Mesenchymal stem cell (in vitro differentiated cells and primary cell): Measurements from ENCODE around the gene FSD1L.
A peak's percentile ranks its signal among the peaks of the same experiment; 100 is the strongest.

Source experiments
- DNase-seq: peaks from one replicate; pipeline ENCODE4 v3.0.0-alpha.2; 2013
- H2AFZ ChIP-seq: one replicate; pipeline ENCODE4 v1.6.1; 2013; ENCODE audit warnings: low read depth, mild to moderate bottlenecking, control low read depth, inconsistent platforms, low read length, moderate library complexity
- H2AK5ac ChIP-seq: 2 replicates; pipeline ENCODE4 v1.6.1; 2013; ENCODE audit warnings: low read length, moderate library complexity, mild to moderate bottlenecking, inconsistent platforms; ENCODE audit not compliant: severe bottlenecking
- H2BK120ac ChIP-seq: one replicate; pipeline ENCODE4 v1.6.1; 2013; ENCODE audit warnings: low read depth, mild to moderate bottlenecking, inconsistent platforms, low read length, moderate library complexity
- H2BK12ac ChIP-seq, 2 experiments: one replicate each; pipeline ENCODE4 v1.6.1; 2013; ENCODE audit warnings: inconsistent platforms in 2 of 2, low read length in 2 of 2, mild to moderate bottlenecking in 2 of 2, moderate library complexity in 2 of 2, control low read depth in 1 of 2
- H2BK15ac ChIP-seq: one replicate; pipeline ENCODE4 v1.6.1; 2013; ENCODE audit warnings: mild to moderate bottlenecking, low read depth, inconsistent platforms; ENCODE audit not compliant: poor library complexity, severe bottlenecking
- H2BK5ac ChIP-seq: 2 replicates; pipeline ENCODE4 v1.6.1; 2013; ENCODE audit warnings: low read depth, mild to moderate bottlenecking, low read length, control low read depth, inconsistent platforms; ENCODE audit not compliant: poor library complexity, severe bottlenecking
- H3K14ac ChIP-seq, 2 experiments: one replicate each; pipeline ENCODE4 v1.6.1; 2013; ENCODE audit warnings: inconsistent platforms in 2 of 2, low read length in 2 of 2, control low read depth in 1 of 2, mild to moderate bottlenecking in 1 of 2, moderate library complexity in 1 of 2
- H3K18ac ChIP-seq, 2 experiments: one replicate each; pipeline ENCODE4 v1.6.1; 2013; ENCODE audit warnings: inconsistent platforms in 2 of 2, low read length in 2 of 2, control low read depth in 1 of 2, low read depth in 1 of 2, mild to moderate bottlenecking in 1 of 2
- H3K23ac ChIP-seq, 2 experiments: one replicate each; pipeline ENCODE4 v1.6.1; 2013; ENCODE audit warnings: inconsistent platforms in 2 of 2, low read length in 2 of 2, mild to moderate bottlenecking in 2 of 2, moderate library complexity in 2 of 2, control low read depth in 1 of 2
- H3K27ac ChIP-seq: 2 replicates; pipeline ENCODE4 v1.5.1; 2013; ENCODE audit warnings: mild to moderate bottlenecking, moderate library complexity, low read length, control low read depth, inconsistent platforms; ENCODE audit not compliant: poor library complexity, severe bottlenecking
- H3K27me3 ChIP-seq, 2 experiments: 2 replicates each; pipeline versions ENCODE4 v1.6.1 to v1.7.0; 2013; ENCODE audit warnings: low read length in 2 of 2, mild to moderate bottlenecking in 2 of 2, moderate library complexity in 2 of 2, control low read depth in 1 of 2, inconsistent platforms in 1 of 2; ENCODE audit not compliant: control insufficient read depth in 1 of 2, insufficient read depth in 1 of 2
- H3K36me3 ChIP-seq, 2 experiments: 2 replicates each; pipeline versions ENCODE4 v1.6.1 to v1.7.0; 2013; ENCODE audit warnings: low read length in 2 of 2, control low read depth in 1 of 2, inconsistent platforms in 1 of 2, low read depth in 1 of 2, mild to moderate bottlenecking in 1 of 2; ENCODE audit not compliant: insufficient read depth in 2 of 2, control insufficient read depth in 1 of 2
- H3K4ac ChIP-seq, 2 experiments: one replicate each; pipeline ENCODE4 v1.6.1; 2013; ENCODE audit warnings: inconsistent platforms in 2 of 2, low read length in 2 of 2, mild to moderate bottlenecking in 2 of 2, moderate library complexity in 2 of 2, control low read depth in 1 of 2, low read depth in 1 of 2
- H3K4me1 ChIP-seq: 2 replicates; pipeline ENCODE4 v1.6.1; 2013; ENCODE audit warnings: low read depth, low read length, control low read depth; ENCODE audit not compliant: control insufficient read depth, insufficient read depth
- H3K4me2 ChIP-seq: 2 replicates; pipeline ENCODE4 v1.6.1; 2013; ENCODE audit warnings: low read length, mild to moderate bottlenecking, inconsistent platforms; ENCODE audit not compliant: poor library complexity, severe bottlenecking
- H3K4me3 ChIP-seq, 2 experiments: 2 replicates each; pipeline versions ENCODE4 v1.5.1 to v1.7.0; 2013; ENCODE audit warnings: low read length in 2 of 2, mild to moderate bottlenecking in 2 of 2, control low read depth in 1 of 2, low read depth in 1 of 2; ENCODE audit not compliant: insufficient read depth in 1 of 2
- H3K79me1 ChIP-seq: replicated peaks from 2 replicates; pipeline ENCODE4 v1.6.1; 2013; ENCODE audit warnings: mild to moderate bottlenecking, control low read depth, low read length, inconsistent platforms; ENCODE audit not compliant: poor library complexity, severe bottlenecking
- H3K9ac ChIP-seq: 2 replicates; pipeline ENCODE4 v1.7.0; 2013; ENCODE audit warnings: mild to moderate bottlenecking, low read length, moderate library complexity
- H3K9me3 ChIP-seq: 2 replicates; pipeline ENCODE4 v1.7.0; 2013; ENCODE audit warnings: mild to moderate bottlenecking, low read length; ENCODE audit not compliant: control insufficient read depth
- H4K8ac ChIP-seq: one replicate; pipeline ENCODE4 v1.6.1; 2013; ENCODE audit warnings: inconsistent platforms, mild to moderate bottlenecking, low read length, moderate library complexity
- H4K91ac ChIP-seq: one replicate; pipeline ENCODE4 v1.6.1; 2013; ENCODE audit warnings: mild to moderate bottlenecking, low read length, inconsistent platforms
- WGBS: methylation state at CpG from one replicate; pipeline ENCODE4 v1.1.7; 2013; ENCODE audit warnings: mixed read lengths; 5-methylcytosine and 5-hydroxymethylcytosine counted together

The FSD1L gene

GRCh38 chr9:105431424-105432246 lies 16.2 kb upstream of the FSD1L start:
- Histone ChIP-seq H3K4me1 (no peaks in the 10 kb centered on the region), H3K9ac (no peak overlapping the region), H3K4me3 (no peak overlapping the region), H2BK5ac (no peak overlapping the region), H3K27ac (no peak overlapping the region), H3K79me1 (no peaks in the 10 kb centered on the region), H2BK120ac (peak overlapping the region; percentile 24), H2BK12ac (no peak overlapping the region), H3K27me3 (no peaks in the 10 kb centered on the region), H2AFZ (no peak overlapping the region), H2AK5ac (no peak overlapping the region), H3K4me2 (no peak overlapping the region), H4K91ac (no peak overlapping the region), H3K36me3 (no peaks in the 10 kb centered on the region), H3K14ac (no peak overlapping the region), H3K18ac (no peak overlapping the region), H3K23ac (no peak overlapping the region), H3K9me3 (no peaks in the 10 kb centered on the region), H4K8ac (no peak overlapping the region), H2BK15ac (no peak overlapping the region), H3K4ac (no peak overlapping the region)
- WGBS: 93% methylated on average over 8 of the region's 9 CpGs
- DNase-seq: no peak

GRCh38 chr9:105432247-105432842 lies 15.5 kb upstream of the FSD1L start:
- H3K79me1 ChIP-seq: no peaks in the 10 kb centered on the region
- no peak overlapping the region for H3K9ac ChIP-seq
- no peaks in the 10 kb centered on the region for H3K4me1 ChIP-seq
- no peaks in the 10 kb centered on the region for H3K9me3 ChIP-seq
- no peak for DNase-seq
- H3K36me3 ChIP-seq: no peaks in the 10 kb centered on the region
- no peak overlapping the region for H3K18ac ChIP-seq
- no peak overlapping the region for H2AFZ ChIP-seq
- no peak overlapping the region for H2BK15ac ChIP-seq
- H3K4me2 ChIP-seq: no peak overlapping the region
- no peak overlapping the region for H4K91ac ChIP-seq
- H4K8ac ChIP-seq: no peak overlapping the region
- H2BK12ac ChIP-seq: no peak overlapping the region
- no peak overlapping the region for H3K23ac ChIP-seq
- peak overlapping the region; percentile 24 for H2BK120ac ChIP-seq
- WGBS: 90% methylated on average over 2 of the region's 2 CpGs
- H3K27ac ChIP-seq: no peak overlapping the region
- no peaks in the 10 kb centered on the region for H3K27me3 ChIP-seq
- no peak overlapping the region for H3K14ac ChIP-seq
- no peak overlapping the region for H2AK5ac ChIP-seq
- H3K4me3 ChIP-seq: no peak overlapping the region
- H2BK5ac ChIP-seq: no peak overlapping the region
- no peak overlapping the region for H3K4ac ChIP-seq

- no peaks in the 10 kb centered on the region for H3K4me1 ChIP-seq
- H3K27me3 ChIP-seq: no peaks in the 10 kb centered on the region
- no peak overlapping the region for H2BK5ac ChIP-seq
- no peak overlapping the region for H2BK120ac ChIP-seq
- no peak overlapping the region for H3K4ac ChIP-seq
- no peak overlapping the region for H2BK15ac ChIP-seq
- H3K79me1 ChIP-seq: no peaks in the 10 kb centered on the region
- no peak overlapping the region for H4K8ac ChIP-seq
- no peaks in the 10 kb centered on the region for H3K9me3 ChIP-seq
- WGBS: 85% methylated on average over 3 of the region's 3 CpGs
- no peak overlapping the region for H4K91ac ChIP-seq
- H3K36me3 ChIP-seq: no peaks in the 10 kb centered on the region
- H2AK5ac ChIP-seq: no peak overlapping the region
- no peak overlapping the region for H2BK12ac ChIP-seq
- no peak overlapping the region for H2AFZ ChIP-seq
- H3K27ac ChIP-seq: no peak overlapping the region
- H3K4me3 ChIP-seq: no peak overlapping the region
- no peak overlapping the region for H3K23ac ChIP-seq
- DNase-seq: no peak
- no peak overlapping the region for H3K4me2 ChIP-seq
- no peak overlapping the region for H3K9ac ChIP-seq
- no peak overlapping the region for H3K14ac ChIP-seq
- H3K18ac ChIP-seq: no peak overlapping the region
Measured at GRCh38 chr9:105435453-105435852, 12.4 kb upstream of the FSD1L start.

DNA sequence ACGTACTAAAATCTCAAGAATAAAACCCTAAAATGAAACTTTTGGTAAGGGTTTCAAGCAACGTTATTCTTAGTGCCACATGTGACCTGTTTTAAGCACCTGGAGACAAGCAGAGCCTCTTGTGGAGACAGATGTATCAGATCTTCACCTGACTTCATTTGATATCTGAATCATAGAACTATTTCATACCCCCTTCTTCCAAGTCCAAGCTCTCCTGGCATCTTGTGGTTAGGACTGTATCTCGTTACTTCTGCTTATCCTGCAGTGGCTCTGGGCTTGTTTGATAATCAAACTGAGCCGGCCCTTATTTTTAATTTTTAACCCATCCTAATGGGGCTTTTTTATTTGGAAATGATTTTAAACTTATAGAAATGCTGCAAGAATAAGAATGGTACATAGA lies 11.1 kb upstream of the FSD1L start:
- H3K9ac ChIP-seq: no peak overlapping the region
- H3K4ac ChIP-seq: no peak overlapping the region
- H4K91ac ChIP-seq: no peak overlapping the region
- H3K4me2 ChIP-seq: no peak overlapping the region
- DNase-seq: no peak
- no peak overlapping the region for H3K14ac ChIP-seq
- no peaks in the 10 kb centered on the region for H3K4me1 ChIP-seq
- no peak overlapping the region for H2AFZ ChIP-seq
- no peak overlapping the region for H3K4me3 ChIP-seq
- H4K8ac ChIP-seq: no peak overlapping the region
- no peak overlapping the region for H3K18ac ChIP-seq
- no peaks in the 10 kb centered on the region for H3K79me1 ChIP-seq
- H3K23ac ChIP-seq: no peak overlapping the region
- H3K36me3 ChIP-seq: no peaks in the 10 kb centered on the region
- H2BK5ac ChIP-seq: no peak overlapping the region
- H3K27ac ChIP-seq: no peak overlapping the region
- 93% methylated on average over 3 of the region's 4 CpGs for WGBS
- no peaks in the 10 kb centered on the region for H3K27me3 ChIP-seq
- H3K9me3 ChIP-seq: no peaks in the 10 kb centered on the region
- H2BK120ac ChIP-seq: no peak overlapping the region
- H2BK15ac ChIP-seq: no peak overlapping the region
- H2BK12ac ChIP-seq: no peak overlapping the region
- H2AK5ac ChIP-seq: no peak overlapping the region
